PC-9 (cell line): ENCODE results near the gene MRAP2.

ENCODE experiments used
- CTCF ChIP-seq: fragments of 200-600 bp; sonication (generic); conservative IDR thresholded peaks from 2 replicates; pipeline ENCODE4 v1.6.1; 2017; ENCODE audit warnings: mixed run types, antibody characterized with exemption, mild to moderate bottlenecking, moderate library complexity
- EZH2 ChIP-seq: fragments of 200-600 bp; sonication (generic); IDR thresholded peaks from 2 replicates; pipeline ENCODE4 v1.8.0; 2017; ENCODE audit warnings: antibody characterized with exemption, low read depth

GRCh38 chr6:83984411-83984810 is 49.2 kb upstream of the MRAP2 start:
- no peak for TF ChIP-seq CTCF
- TF ChIP-seq EZH2: no peak
